ENCODE measurements around the gene CCDC149. TPM values are rescaled to one million over a fixed set of nuclear protein-coding genes. Genes with fewer than 3 reads are reported as not detected.

The CCDC149 gene
- total RNA-seq, 1 donor from 2014 or later: 8.0 TPM

GRCh38 chr4:24867766-24868296, 45.0 kb downstream of the CCDC149 start:
- no peak for DNase-seq (ENCODE audit: low read depth)
- no peak for TF ChIP-seq CTCF (IDR thresholded peaks at IDR 0.05; ENCODE audit: insufficient read depth, low read length, poor library complexity, severe bottlenecking)

GRCh38 chr4:24867251-24867650, 45.6 kb downstream of the CCDC149 start:
- Histone ChIP-seq H3K4me3 (ENCODE audit: low read depth, low read length) (no peak overlapping the region), H3K27me3 (ENCODE audit: control insufficient read depth, insufficient read depth, low read length) (no peaks in the 10 kb centered on the region), H3K36me3 (ENCODE audit: control insufficient read depth, insufficient read depth, low read length) (no peaks in the 10 kb centered on the region)
- no peak for DNase-seq (ENCODE audit: low read depth)
- TF ChIP-seq CTCF (IDR thresholded peaks at IDR 0.05; ENCODE audit: insufficient read depth, low read length, poor library complexity, severe bottlenecking): no peak

More at GRCh38 chr4:24867766-24868296, 45.0 kb downstream of the CCDC149 start:
- no peaks in the 10 kb centered on the region for H3K27me3 ChIP-seq (ENCODE audit: control insufficient read depth, insufficient read depth, low read length)
- H3K4me3 ChIP-seq (ENCODE audit: low read depth, low read length): no peak overlapping the region
- H3K36me3 ChIP-seq (ENCODE audit: control insufficient read depth, insufficient read depth, low read length): no peaks in the 10 kb centered on the region

- Histone ChIP-seq H3K4me3 (ENCODE audit: low read depth, low read length) (no peak overlapping the region), H3K27me3 (ENCODE audit: control insufficient read depth, insufficient read depth, low read length) (no peaks in the 10 kb centered on the region), H3K36me3 (ENCODE audit: control insufficient read depth, insufficient read depth, low read length) (no peaks in the 10 kb centered on the region)
- DNase-seq (ENCODE audit: low read depth): no peak
- no peak for TF ChIP-seq CTCF (IDR thresholded peaks at IDR 0.05; ENCODE audit: insufficient read depth, low read length, poor library complexity, severe bottlenecking)
Measured at GRCh38 chr4:24865401-24865800, 47.4 kb downstream of the CCDC149 start.

GRCh38 chr4:24863799-24864198, 49.0 kb downstream of the CCDC149 start:
- TF ChIP-seq CTCF (IDR thresholded peaks at IDR 0.05; ENCODE audit: insufficient read depth, low read length, poor library complexity, severe bottlenecking): no peak
- H3K4me3 ChIP-seq (ENCODE audit: low read depth, low read length): no peak overlapping the region
- DNase-seq (ENCODE audit: low read depth): no peak
- H3K27me3 ChIP-seq (ENCODE audit: control insufficient read depth, insufficient read depth, low read length): no peaks in the 10 kb centered on the region
- no peaks in the 10 kb centered on the region for H3K36me3 ChIP-seq (ENCODE audit: control insufficient read depth, insufficient read depth, low read length)

GRCh38 chr4:24862073-24862751, 50.6 kb downstream of the CCDC149 start:
- TF ChIP-seq CTCF (IDR thresholded peaks at IDR 0.05; ENCODE audit: insufficient read depth, low read length, poor library complexity, severe bottlenecking): no peak
- Histone ChIP-seq H3K36me3 (ENCODE audit: control insufficient read depth, insufficient read depth, low read length) (no peaks in the 10 kb centered on the region), H3K27me3 (ENCODE audit: control insufficient read depth, insufficient read depth, low read length) (no peaks in the 10 kb centered on the region), H3K4me3 (ENCODE audit: low read depth, low read length) (no peak overlapping the region)
- DNase-seq (ENCODE audit: low read depth): no peak

GRCh38 chr4:24858550-24858949, 54.3 kb downstream of the CCDC149 start:
- H3K4me3 ChIP-seq (ENCODE audit: low read depth, low read length): no peak overlapping the region
- no peaks in the 10 kb centered on the region for H3K27me3 ChIP-seq (ENCODE audit: control insufficient read depth, insufficient read depth, low read length)
- H3K36me3 ChIP-seq (ENCODE audit: control insufficient read depth, insufficient read depth, low read length): no peaks in the 10 kb centered on the region
- DNase-seq (ENCODE audit: low read depth): no peak
- TF ChIP-seq CTCF (IDR thresholded peaks at IDR 0.05; ENCODE audit: insufficient read depth, low read length, poor library complexity, severe bottlenecking): no peak

All from kidney epithelial cell (primary cell).